OCI-LY7 (cell line): ENCODE measurements around the gene RIOK2. TPM values are rescaled to one million over a fixed set of nuclear protein-coding genes. Genes with fewer than 3 reads are reported as not detected.

Experiments used
- BruUV-seq: library from RNA; stranded (reverse); fragments of 400-500 nt; replicated peaks from 2 replicates; lab custom pipeline; 2021; lab: Mats Ljungman, UMichigan
- CTCF ChIA-PET: fragments of 300-600 bp; sonication (Branson Sonifier 250); formaldehyde crosslinking; loops from one replicate; lab custom pipeline; 2022; ENCODE audit warnings: antibody characterized with exemption; ENCODE audit not compliant: unreplicated experiment; lab: Charles Lee
- POLR2A ChIA-PET: fragments of 300-600 bp; sonication (Branson Sonifier 250); formaldehyde crosslinking; loops from one replicate; lab custom pipeline; 2022; ENCODE audit warnings: antibody characterized with exemption; lab: Charles Lee
- DNase-seq: peaks from one replicate; pipeline ENCODE4 v3.0.0-alpha.2; 2015; ENCODE audit warnings: low spot score
- H2AFZ ChIP-seq: fragments of 200-600 bp; sonication (generic), shearing (Covaris generic); 2 replicates; pipeline ENCODE4 v1.6.1; 2014; ENCODE audit warnings: mild to moderate bottlenecking, antibody characterized with exemption, low read length, moderate library complexity
- H3K27ac ChIP-seq: fragments of 200-600 bp; sonication (generic); 2 replicates; pipeline ENCODE4 v1.5.1; 2014; ENCODE audit warnings: mixed run types, low read depth, mild to moderate bottlenecking, moderate library complexity, low read length, inconsistent platforms; ENCODE audit not compliant: poor library complexity, severe bottlenecking
- H3K36me3 ChIP-seq: fragments of 200-600 bp; sonication (generic); 2 replicates; pipeline ENCODE4 v1.6.1; 2014; ENCODE audit warnings: mild to moderate bottlenecking, antibody characterized with exemption, low read length, moderate library complexity, mixed read lengths; ENCODE audit not compliant: insufficient read depth
- H3K4me1 ChIP-seq: fragments of 200-600 bp; sonication (generic); 2 replicates; pipeline ENCODE4 v1.5.1; 2014; ENCODE audit warnings: mild to moderate bottlenecking, low read length; ENCODE audit not compliant: insufficient read depth, poor library complexity, severe bottlenecking
- H3K4me2 ChIP-seq: fragments of 200-600 bp; sonication (generic); 2 replicates; pipeline ENCODE4 v1.6.1; 2014; ENCODE audit warnings: mild to moderate bottlenecking, low read length
- H3K4me3 ChIP-seq: fragments of 200-600 bp; sonication (generic); 2 replicates; pipeline ENCODE4 v1.5.1; 2014; ENCODE audit warnings: mild to moderate bottlenecking, low read depth, low read length; ENCODE audit not compliant: poor library complexity, severe bottlenecking
- H3K79me2 ChIP-seq: fragments of 200-600 bp; sonication (generic); 2 replicates; pipeline ENCODE4 v1.6.1; 2016; ENCODE audit warnings: low read depth, mild to moderate bottlenecking, low read length, moderate library complexity, mixed read lengths; ENCODE audit not compliant: insufficient read depth
- H3K9me2 ChIP-seq: fragments of 200-600 bp; sonication (generic); 2 replicates; pipeline ENCODE4 v1.6.1; 2016; ENCODE audit warnings: mild to moderate bottlenecking, low read length, mixed read lengths; ENCODE audit not compliant: insufficient read depth
- H3K9me3 ChIP-seq: fragments of 200-600 bp; sonication (generic); 2 replicates; pipeline ENCODE4 v1.6.1; 2014; ENCODE audit warnings: mild to moderate bottlenecking, mixed run types, low read length, mixed read lengths
- H4K20me1 ChIP-seq: fragments of 200-600 bp; sonication (generic); 2 replicates; pipeline ENCODE4 v1.6.1; 2014; ENCODE audit warnings: mild to moderate bottlenecking, antibody characterized with exemption, low read length, moderate library complexity, mixed read lengths; ENCODE audit not compliant: insufficient read depth
- EZH2phosphoT487 ChIP-seq: fragments of 200-600 bp; sonication (generic); IDR thresholded peaks from 2 replicates; pipeline ENCODE4 v1.6.1; 2018; ENCODE audit warnings: low read depth, borderline replicate concordance, mild to moderate bottlenecking, mixed run types, antibody characterized with exemption, low read length, moderate library complexity, mixed read lengths
- intact Hi-C: fragments of 100-400 bp; cut with micrococcal nuclease; formaldehyde crosslinking; loops from one replicate; pipeline ENCODE4 v1.10.0; 2022; ENCODE audit not compliant: unreplicated experiment
- total RNA-seq, 2 experiments: library from RNA; depleted of rRNA in 1 of 2; stranded (reverse); fragments of >200 nt in 1 of 2; shearing (Covaris generic) in 1 of 2; gene quantifications; 2 replicates each; pipeline ENCODE4 v1.2.3, GENCODE V29; 2014 to 2022
- TF ChIP-seq, protein P1 (sequence below): fragments of 200-600 bp; sonication (generic); conservative IDR thresholded peaks from 2 replicates; pipeline ENCODE4 v1.5.1; 2014; ENCODE audit warnings: mild to moderate bottlenecking, antibody characterized with exemption, low read length, moderate library complexity, mixed read lengths

Gene RIOK2
- total RNA-seq, 2 experiments from 2014 or later, result 21.9 to 41.3 TPM

DNA sequence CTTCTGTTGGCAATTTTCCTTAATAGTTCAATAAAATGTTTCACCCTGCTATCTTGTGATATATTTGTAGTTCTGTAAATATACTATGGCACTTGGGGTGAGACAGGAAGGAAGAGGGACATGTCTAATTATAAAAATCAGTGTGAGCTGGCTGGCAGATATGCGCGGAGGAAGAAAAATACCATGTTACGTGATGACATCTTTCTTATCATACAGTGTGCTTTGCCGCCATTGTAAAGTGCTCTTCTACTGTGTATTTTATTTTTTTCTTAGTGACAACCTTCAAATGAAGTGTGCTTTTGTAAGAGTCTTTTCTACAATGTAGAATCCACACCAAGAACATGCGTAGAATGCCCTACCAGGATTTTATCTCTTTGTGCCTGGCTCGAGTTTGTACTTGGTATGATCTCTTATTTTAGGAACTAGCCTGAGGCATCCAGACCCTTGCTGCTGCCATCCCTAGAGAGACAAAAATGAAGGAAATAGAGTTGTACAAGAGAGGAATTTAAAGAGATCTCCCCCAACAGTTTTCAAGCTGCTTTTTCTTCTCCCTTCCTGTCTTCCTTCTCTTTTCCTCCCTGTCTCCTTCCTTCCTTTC is 46.7 kb upstream of the RIOK2 start:
- Histone ChIP-seq H4K20me1 (no peaks in the 10 kb centered on the region), H2AFZ (no peak overlapping the region), H3K27ac (no peak overlapping the region), H3K4me2 (no peak overlapping the region), H3K4me1 (no peaks in the 10 kb centered on the region), H3K9me2 (no peaks in the 10 kb centered on the region), H3K36me3 (no peaks in the 10 kb centered on the region), H3K79me2 (no peaks in the 10 kb centered on the region), H3K4me3 (no peak overlapping the region), H3K9me3 (no peaks in the 10 kb centered on the region)
- TF ChIP-seq, protein P1, sequence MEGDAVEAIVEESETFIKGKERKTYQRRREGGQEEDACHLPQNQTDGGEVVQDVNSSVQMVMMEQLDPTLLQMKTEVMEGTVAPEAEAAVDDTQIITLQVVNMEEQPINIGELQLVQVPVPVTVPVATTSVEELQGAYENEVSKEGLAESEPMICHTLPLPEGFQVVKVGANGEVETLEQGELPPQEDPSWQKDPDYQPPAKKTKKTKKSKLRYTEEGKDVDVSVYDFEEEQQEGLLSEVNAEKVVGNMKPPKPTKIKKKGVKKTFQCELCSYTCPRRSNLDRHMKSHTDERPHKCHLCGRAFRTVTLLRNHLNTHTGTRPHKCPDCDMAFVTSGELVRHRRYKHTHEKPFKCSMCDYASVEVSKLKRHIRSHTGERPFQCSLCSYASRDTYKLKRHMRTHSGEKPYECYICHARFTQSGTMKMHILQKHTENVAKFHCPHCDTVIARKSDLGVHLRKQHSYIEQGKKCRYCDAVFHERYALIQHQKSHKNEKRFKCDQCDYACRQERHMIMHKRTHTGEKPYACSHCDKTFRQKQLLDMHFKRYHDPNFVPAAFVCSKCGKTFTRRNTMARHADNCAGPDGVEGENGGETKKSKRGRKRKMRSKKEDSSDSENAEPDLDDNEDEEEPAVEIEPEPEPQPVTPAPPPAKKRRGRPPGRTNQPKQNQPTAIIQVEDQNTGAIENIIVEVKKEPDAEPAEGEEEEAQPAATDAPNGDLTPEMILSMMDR, result no peak
- TF ChIP-seq EZH2phosphoT487, result no peak
- CTCF ChIA-PET, result no interaction called here
- POLR2A ChIA-PET, result no interaction called here
- no peak for DNase-seq
- intact Hi-C loops, result loop anchor here (5.0 kb wide), 2 partner anchors 208 to 303 kb away; no protein-coding TSS in a partner anchor
- BruUV-seq, result no TSS peak

DNA sequence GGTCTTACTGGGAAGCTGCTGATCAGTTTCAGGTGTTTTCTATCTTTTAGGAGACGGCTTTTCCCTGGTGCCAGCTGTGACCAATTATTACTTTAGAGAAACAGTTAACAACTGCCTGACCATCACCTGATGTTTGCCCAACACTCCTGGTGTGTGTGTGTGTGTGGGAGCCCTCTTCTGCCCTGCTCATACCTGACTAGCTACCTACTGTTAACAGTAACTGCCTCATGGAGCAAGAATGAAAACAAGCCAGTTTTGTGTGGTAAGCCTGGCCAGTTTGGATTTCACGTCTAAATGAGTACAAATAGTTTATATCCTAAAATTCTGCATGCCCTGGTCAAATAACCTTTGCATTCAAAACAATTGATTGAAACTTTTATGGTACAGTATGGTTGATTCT is 46.1 kb upstream of the RIOK2 start:
- no TSS peak for BruUV-seq
- no peak overlapping the region for H3K4me3 ChIP-seq
- H3K27ac ChIP-seq, result no peak overlapping the region
- no peak overlapping the region for H3K4me2 ChIP-seq
- H3K4me1 ChIP-seq, result no peaks in the 10 kb centered on the region
- CTCF ChIA-PET, result no interaction called here
- no peaks in the 10 kb centered on the region for H3K9me3 ChIP-seq
- no peak overlapping the region for H2AFZ ChIP-seq
- H4K20me1 ChIP-seq, result no peaks in the 10 kb centered on the region
- DNase-seq, result no peak
- intact Hi-C loops, result no loop called here
- H3K79me2 ChIP-seq, result no peaks in the 10 kb centered on the region
- POLR2A ChIA-PET, result no interaction called here
- H3K36me3 ChIP-seq, result no peaks in the 10 kb centered on the region
- H3K9me2 ChIP-seq, result no peaks in the 10 kb centered on the region
- TF ChIP-seq, protein P1, result no peak
- TF ChIP-seq EZH2phosphoT487, result no peak

GRCh38 chr5:97225222-97225621 is 42.2 kb upstream of the RIOK2 start:
- no peaks in the 10 kb centered on the region for H3K36me3 ChIP-seq
- H4K20me1 ChIP-seq, result no peaks in the 10 kb centered on the region
- POLR2A ChIA-PET, result interaction anchor here (0.7 to 0.8 kb wide), 2 partner anchors 16 to 1290 kb away, joined by 3 read pairs; no protein-coding TSS in a partner anchor
- H3K9me2 ChIP-seq, result no peaks in the 10 kb centered on the region
- H3K9me3 ChIP-seq, result no peaks in the 10 kb centered on the region
- intact Hi-C loops, result no loop called here
- no peak for DNase-seq
- no peak overlapping the region for H3K4me3 ChIP-seq
- no peak for TF ChIP-seq EZH2phosphoT487
- TF ChIP-seq, protein P1, result no peak
- H3K4me1 ChIP-seq, result no peaks in the 10 kb centered on the region
- BruUV-seq, result no TSS peak
- H2AFZ ChIP-seq, result no peak overlapping the region
- no peak overlapping the region for H3K4me2 ChIP-seq
- no peak overlapping the region for H3K27ac ChIP-seq
- CTCF ChIA-PET, result no interaction called here
- H3K79me2 ChIP-seq, result no peaks in the 10 kb centered on the region
